HepG2 (cell line): ENCODE measurements around the gene CCL22. TPM values are rescaled to one million over a fixed set of nuclear protein-coding genes. Genes with fewer than 3 reads are reported as not detected.

Experiments used
- AGO2 ChIP-seq: fragments of 200-400 bp; formaldehyde crosslinking; optimal IDR thresholded peaks from 2 replicates; pipeline ENCODE3; 2017; ENCODE audit warnings: mild to moderate bottlenecking, low read depth, low read length, moderate library complexity
- CENPT ChIP-seq: sonication (generic); formaldehyde crosslinking; IDR thresholded peaks from 2 replicates; pipeline ENCODE4 v1.8.0; 2022; ENCODE audit warnings: low read depth, mild to moderate bottlenecking, moderate library complexity, missing genetic modification reagents
- FOSL2 ChIP-seq: sonication (generic); formaldehyde crosslinking; IDR thresholded peaks from 2 replicates; pipeline ENCODE4 v1.4.0; 2020; ENCODE audit warnings: missing genetic modification reagents
- FOXA1 ChIP-seq, 2 experiments: fragments of 450-650 bp in 1 of 2; sonication (generic) in 1 of 2; formaldehyde crosslinking in 1 of 2; IDR thresholded peaks; 2 replicates each; pipeline versions ENCODE4 v1.4.0 to v1.6.1; 2016 to 2020; ENCODE audit warnings: missing genetic modification reagents in 1 of 2
- GLI4 ChIP-seq: sonication (generic); formaldehyde crosslinking; IDR thresholded peaks from 2 replicates; pipeline ENCODE4 v1.5.1; 2020; ENCODE audit warnings: missing genetic modification reagents, mild to moderate bottlenecking, moderate library complexity, borderline replicate concordance
- KDM6A ChIP-seq: IDR thresholded peaks from 2 replicates; pipeline ENCODE4 v1.6.1; 2016; ENCODE audit warnings: low read depth
- NKX3-1 ChIP-seq: sonication (generic); formaldehyde crosslinking; IDR thresholded peaks from 2 replicates; pipeline ENCODE4 v1.5.0; 2020; ENCODE audit warnings: missing genetic modification reagents
- PATZ1 ChIP-seq: sonication (generic); formaldehyde crosslinking; IDR thresholded peaks from 2 replicates; pipeline ENCODE4 v1.4.0; 2020; ENCODE audit warnings: missing genetic modification reagents
- PRPF4 ChIP-seq: fragments of 200-400 bp; formaldehyde crosslinking; IDR thresholded peaks from 2 replicates; pipeline ENCODE4 v1.6.1; 2016; ENCODE audit warnings: low read length, low read depth; ENCODE audit not compliant: poor library complexity, severe bottlenecking
- SIN3B ChIP-seq: fragments of 150-350 bp; IDR thresholded peaks from 2 replicates; pipeline ENCODE4 v1.6.1; 2014; ENCODE audit warnings: low read length
- TBL1XR1 ChIP-seq: fragments of 150-350 bp; IDR thresholded peaks from 2 replicates; pipeline ENCODE4 v1.6.1; 2014; ENCODE audit warnings: borderline replicate concordance, low read length; ENCODE audit not compliant: partially characterized antibody
- TOPORS ChIP-seq: sonication (generic); formaldehyde crosslinking; IDR thresholded peaks from 2 replicates; pipeline ENCODE4 v1.8.0; 2023; ENCODE audit warnings: mild to moderate bottlenecking, missing genetic modification reagents
- ZNF253 ChIP-seq: sonication (generic); formaldehyde crosslinking; IDR thresholded peaks from 2 replicates; pipeline ENCODE4 v1.8.0; 2022; ENCODE audit warnings: mild to moderate bottlenecking, missing genetic modification reagents, borderline replicate concordance
- ZNF274 ChIP-seq: sonication (generic); formaldehyde crosslinking; IDR thresholded peaks from 2 replicates; pipeline ENCODE4 v1.5.1; 2020; ENCODE audit warnings: mild to moderate bottlenecking, missing genetic modification reagents
- polyA plus RNA-seq, 8 experiments: library from polyadenylated mRNA; depleted of rRNA in 3 of 8; stranded (reverse) in 7 of 8; unstranded in 1 of 8; fragments of >200 nt; fragmentation: Illumina TruSeq in 4 of 8; extraction: Trizol in 4 of 8; gene quantifications; 2 replicates each; pipeline versions ENCODE4 v1.2.1 to v1.2.3, GENCODE V29; 2011 to 2016; ENCODE audit warnings: low read depth in 4 of 8, missing spikeins in 1 of 8, mixed read lengths in 1 of 8; ENCODE audit not compliant: insufficient read depth in 1 of 8
- total RNA-seq, 5 experiments: library from RNA; depleted of rRNA; stranded (reverse); fragments of >200 nt; fragmentation: Illumina TruSeq; extraction: Trizol; gene quantifications; 2 replicates each; pipeline ENCODE4 v1.2.3, GENCODE V29; 2016; ENCODE audit warnings: low read depth in 1 of 5
- TF ChIP-seq, protein P1 (sequence below): sonication (generic); formaldehyde crosslinking; IDR thresholded peaks from 2 replicates; pipeline ENCODE4 v1.5.1; 2020; ENCODE audit warnings: mild to moderate bottlenecking, missing genetic modification reagents, borderline replicate concordance
- TF ChIP-seq, protein P2 (sequence below): sonication (generic); formaldehyde crosslinking; conservative IDR thresholded peaks from 2 replicates; pipeline ENCODE4 v1.4.0; 2020; ENCODE audit warnings: missing genetic modification reagents
- TF ChIP-seq, protein P3 (sequence below): sonication (generic); IDR thresholded peaks from 2 replicates; pipeline ENCODE4 v1.6.1; 2016; ENCODE audit warnings: low read depth, borderline replicate concordance
- TF ChIP-seq, protein P4 (sequence below): sonication (generic); formaldehyde crosslinking; IDR thresholded peaks from 2 replicates; pipeline ENCODE4 v1.8.0; 2022; ENCODE audit warnings: missing genetic modification reagents, low read depth, mild to moderate bottlenecking, borderline replicate concordance
- TF ChIP-seq, protein P5 (sequence below): sonication (generic); formaldehyde crosslinking; IDR thresholded peaks from 2 replicates; pipeline ENCODE4 v1.5.0; 2020; ENCODE audit warnings: missing genetic modification reagents

CCL22 gene
- total and polyA plus RNA-seq, 2 of the 13 experiments (the other 11 are each of a cell fraction or from before 2014, with no cell fraction given) = not detected

- TF ChIP-seq, protein P1, sequence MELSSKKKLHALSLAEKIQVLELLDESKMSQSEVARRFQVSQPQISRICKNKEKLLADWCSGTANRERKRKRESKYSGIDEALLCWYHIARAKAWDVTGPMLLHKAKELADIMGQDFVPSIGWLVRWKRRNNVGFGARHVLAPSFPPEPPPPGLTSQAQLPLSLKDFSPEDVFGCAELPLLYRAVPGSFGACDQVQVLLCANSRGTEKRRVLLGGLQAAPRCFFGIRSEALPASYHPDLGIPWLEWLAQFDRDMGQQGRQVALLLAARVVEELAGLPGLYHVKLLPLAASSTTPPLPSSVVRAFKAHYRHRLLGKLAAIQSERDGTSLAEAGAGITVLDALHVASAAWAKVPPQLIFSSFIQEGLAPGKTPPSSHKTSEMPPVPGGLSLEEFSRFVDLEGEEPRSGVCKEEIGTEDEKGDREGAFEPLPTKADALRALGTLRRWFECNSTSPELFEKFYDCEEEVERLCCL (CRISPR knock-in tag) = no peak; the same call in 1 of the 2 replicates
- TF ChIP-seq FOXA1 (IDR thresholded peaks at IDR 0.05) = no peak
- TF ChIP-seq FOXA1 (CRISPR knock-in tag; IDR thresholded peaks at IDR 0.05) = peak; percentile 84
- TF ChIP-seq, protein P2, sequence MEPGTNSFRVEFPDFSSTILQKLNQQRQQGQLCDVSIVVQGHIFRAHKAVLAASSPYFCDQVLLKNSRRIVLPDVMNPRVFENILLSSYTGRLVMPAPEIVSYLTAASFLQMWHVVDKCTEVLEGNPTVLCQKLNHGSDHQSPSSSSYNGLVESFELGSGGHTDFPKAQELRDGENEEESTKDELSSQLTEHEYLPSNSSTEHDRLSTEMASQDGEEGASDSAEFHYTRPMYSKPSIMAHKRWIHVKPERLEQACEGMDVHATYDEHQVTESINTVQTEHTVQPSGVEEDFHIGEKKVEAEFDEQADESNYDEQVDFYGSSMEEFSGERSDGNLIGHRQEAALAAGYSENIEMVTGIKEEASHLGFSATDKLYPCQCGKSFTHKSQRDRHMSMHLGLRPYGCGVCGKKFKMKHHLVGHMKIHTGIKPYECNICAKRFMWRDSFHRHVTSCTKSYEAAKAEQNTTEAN (CRISPR knock-in tag) = peak; percentile 88
- no peak; the same call in none of the 2 replicates for TF ChIP-seq NKX3-1
- peak; percentile 96 for TF ChIP-seq TBL1XR1
- peak; percentile 90; the same call in 1 of the 2 replicates for TF ChIP-seq KDM6A (CRISPR knock-in tag)
- TF ChIP-seq TOPORS (CRISPR knock-in tag) = no peak
- peak; percentile 17 for TF ChIP-seq PRPF4
- no peak for TF ChIP-seq SIN3B
- peak; percentile 98 for TF ChIP-seq AGO2
- TF ChIP-seq PATZ1 (CRISPR knock-in tag) = peak; percentile 90
- TF ChIP-seq, protein P3, sequence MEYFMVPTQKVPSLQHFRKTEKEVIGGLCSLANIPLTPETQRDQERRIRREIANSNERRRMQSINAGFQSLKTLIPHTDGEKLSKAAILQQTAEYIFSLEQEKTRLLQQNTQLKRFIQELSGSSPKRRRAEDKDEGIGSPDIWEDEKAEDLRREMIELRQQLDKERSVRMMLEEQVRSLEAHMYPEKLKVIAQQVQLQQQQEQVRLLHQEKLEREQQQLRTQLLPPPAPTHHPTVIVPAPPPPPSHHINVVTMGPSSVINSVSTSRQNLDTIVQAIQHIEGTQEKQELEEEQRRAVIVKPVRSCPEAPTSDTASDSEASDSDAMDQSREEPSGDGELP = peak; percentile 63; the same call in 1 of the 2 replicates
- TF ChIP-seq GLI4 = peak; percentile 48; the same call in 1 of the 2 replicates
- peak; percentile 29; the same call in 1 of the 2 replicates for TF ChIP-seq ZNF253 (CRISPR knock-in tag)
- TF ChIP-seq, protein P4, sequence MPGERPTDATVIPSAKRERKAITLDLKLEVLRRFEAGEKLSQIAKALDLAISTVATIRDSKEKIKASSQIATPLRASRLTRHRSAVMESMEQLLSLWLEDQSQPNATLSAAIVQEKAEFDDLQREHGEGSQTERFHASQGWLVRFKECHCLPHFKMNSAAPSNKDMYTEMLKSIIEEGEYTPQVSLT = 0 out of 2 replicates have a peak, but pooled peaks have one; percentile 92
- peak; percentile 77; the same call in 1 of the 2 replicates for TF ChIP-seq FOSL2 (CRISPR knock-in tag)
- TF ChIP-seq, protein P5, sequence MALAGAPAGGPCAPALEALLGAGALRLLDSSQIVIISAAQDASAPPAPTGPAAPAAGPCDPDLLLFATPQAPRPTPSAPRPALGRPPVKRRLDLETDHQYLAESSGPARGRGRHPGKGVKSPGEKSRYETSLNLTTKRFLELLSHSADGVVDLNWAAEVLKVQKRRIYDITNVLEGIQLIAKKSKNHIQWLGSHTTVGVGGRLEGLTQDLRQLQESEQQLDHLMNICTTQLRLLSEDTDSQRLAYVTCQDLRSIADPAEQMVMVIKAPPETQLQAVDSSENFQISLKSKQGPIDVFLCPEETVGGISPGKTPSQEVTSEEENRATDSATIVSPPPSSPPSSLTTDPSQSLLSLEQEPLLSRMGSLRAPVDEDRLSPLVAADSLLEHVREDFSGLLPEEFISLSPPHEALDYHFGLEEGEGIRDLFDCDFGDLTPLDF (CRISPR knock-in tag) = no peak; the same call in none of the 2 replicates
- no peak; the same call in 1 of the 2 replicates for TF ChIP-seq CENPT (CRISPR knock-in tag)
- peak; percentile 94 for TF ChIP-seq ZNF274
Measured at GRCh38 chr16:57372372-57373116, 14.0 kb downstream of the CCL22 start, which contains the start of gene CX3CL1 (continued).
